HCT116 (cell line): Measurements from ENCODE around the gene CALD1.

Experiments used
- CEBPB ChIP-seq: IDR thresholded peaks from 2 replicates; pipeline ENCODE4 v1.6.1; 2012; ENCODE audit warnings: low read depth
- TF ChIP-seq, protein P1 (sequence below), 3 experiments: fragments of 200-600 bp in 1 of 3; sonication (generic) in 1 of 3; IDR thresholded peaks in 2 of 3; conservative IDR thresholded peaks in 1 of 3; 2 replicates each; pipeline ENCODE4 v1.5.1; 2012 to 2017; ENCODE audit warnings: low read depth in 2 of 3, low read length in 2 of 3, antibody characterized with exemption in 1 of 3, borderline replicate concordance in 1 of 3, control low read depth in 1 of 3, mild to moderate bottlenecking in 1 of 3, mixed read lengths in 1 of 3, mixed run types in 1 of 3, moderate library complexity in 1 of 3; ENCODE audit not compliant: insufficient read depth in 1 of 3

DNA sequence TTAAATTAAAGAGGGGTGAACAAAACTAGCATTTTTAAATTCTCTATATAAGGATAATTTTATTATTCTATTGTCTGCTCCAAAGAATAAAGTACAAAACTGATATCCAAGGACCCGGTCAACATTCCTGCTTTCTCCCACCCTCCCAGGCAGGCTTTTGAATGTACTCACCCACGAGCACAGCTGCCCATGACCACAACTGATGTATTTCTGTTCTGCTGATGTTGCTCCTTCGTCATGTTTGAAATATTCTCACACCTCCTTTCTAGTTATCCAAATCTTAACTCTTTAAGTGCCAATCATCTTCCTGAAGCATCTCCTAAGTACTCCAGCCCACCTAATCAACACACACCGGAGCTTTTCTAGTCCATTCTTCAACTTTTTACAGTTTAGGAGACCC, 46.7 kb downstream of the CALD1 start:
- TF ChIP-seq, protein P1, sequence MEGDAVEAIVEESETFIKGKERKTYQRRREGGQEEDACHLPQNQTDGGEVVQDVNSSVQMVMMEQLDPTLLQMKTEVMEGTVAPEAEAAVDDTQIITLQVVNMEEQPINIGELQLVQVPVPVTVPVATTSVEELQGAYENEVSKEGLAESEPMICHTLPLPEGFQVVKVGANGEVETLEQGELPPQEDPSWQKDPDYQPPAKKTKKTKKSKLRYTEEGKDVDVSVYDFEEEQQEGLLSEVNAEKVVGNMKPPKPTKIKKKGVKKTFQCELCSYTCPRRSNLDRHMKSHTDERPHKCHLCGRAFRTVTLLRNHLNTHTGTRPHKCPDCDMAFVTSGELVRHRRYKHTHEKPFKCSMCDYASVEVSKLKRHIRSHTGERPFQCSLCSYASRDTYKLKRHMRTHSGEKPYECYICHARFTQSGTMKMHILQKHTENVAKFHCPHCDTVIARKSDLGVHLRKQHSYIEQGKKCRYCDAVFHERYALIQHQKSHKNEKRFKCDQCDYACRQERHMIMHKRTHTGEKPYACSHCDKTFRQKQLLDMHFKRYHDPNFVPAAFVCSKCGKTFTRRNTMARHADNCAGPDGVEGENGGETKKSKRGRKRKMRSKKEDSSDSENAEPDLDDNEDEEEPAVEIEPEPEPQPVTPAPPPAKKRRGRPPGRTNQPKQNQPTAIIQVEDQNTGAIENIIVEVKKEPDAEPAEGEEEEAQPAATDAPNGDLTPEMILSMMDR (IDR thresholded peaks at IDR 0.05 in 2 of 3, conservative IDR thresholded peaks at IDR 0.05 in 1 of 3; ENCODE audit: borderline replicate concordance in 1 of 3, insufficient read depth in 1 of 3, low read depth in 2 of 3, low read length in 2 of 3): no peak
- TF ChIP-seq CEBPB: no peak
